DMS79 treated with DMSO at 0.1 percent for 48 hours (cell line): ENCODE data around the gene BUD13.
"Not testable (repeated sequence)": the region's sequence is repeated elsewhere in the genome, so short reads cannot be mapped to it uniquely, and the experiment has no call there.

Source experiments
- DNase-seq: peaks from one replicate; lab custom pipeline; 2025; lab: John Stamatoyannopoulos, UW

The BUD13 gene

GRCh38 chr11:116772443-116773202, at the start of gene BUD13:
TSS of gene BUD13 (minus strand) at chr11:116772987. CDS start at chr11:116772964, 23 bp downstream.
- DNase-seq, result peak; percentile 92

- DNase-seq, result no peak
Observed at GRCh38 chr11:116822575-116822974, 49.8 kb upstream of the BUD13 start.

GRCh38 chr11:116821050-116821918, 48.5 kb upstream of the BUD13 start:
- no peak for DNase-seq

- no peak for DNase-seq
Observed at GRCh38 chr11:116819049-116819448, 46.3 kb upstream of the BUD13 start.

- DNase-seq, result no peak
Observed at GRCh38 chr11:116814502-116814901, 41.7 kb upstream of the BUD13 start.

- no peak for DNase-seq
Observed at GRCh38 chr11:116813781-116814471, 41.1 kb upstream of the BUD13 start.

GRCh38 chr11:116813170-116813569, 40.4 kb upstream of the BUD13 start:
- no peak for DNase-seq

- DNase-seq, result no peak
Observed at GRCh38 chr11:116812109-116812508, 39.3 kb upstream of the BUD13 start.

- no peak for DNase-seq
Observed at GRCh38 chr11:116811194-116811593, 38.4 kb upstream of the BUD13 start.

GRCh38 chr11:116808262-116809175, 35.7 kb upstream of the BUD13 start:
- DNase-seq, result no peak

GRCh38 chr11:116807601-116808261, 34.9 kb upstream of the BUD13 start:
- DNase-seq, result no peak

GRCh38 chr11:116804001-116804400, 31.2 kb upstream of the BUD13 start:
- no peak for DNase-seq

GRCh38 chr11:116801662-116802061, 28.9 kb upstream of the BUD13 start:
- DNase-seq, result not testable (repeated sequence)

GRCh38 chr11:116800610-116801009, 27.8 kb upstream of the BUD13 start:
- no peak for DNase-seq

- no peak for DNase-seq
Observed at GRCh38 chr11:116798368-116798767, 25.6 kb upstream of the BUD13 start.

- DNase-seq, result no peak
Observed at GRCh38 chr11:116797816-116798215, 25.0 kb upstream of the BUD13 start.

GRCh38 chr11:116796548-116796947, 23.8 kb upstream of the BUD13 start:
- DNase-seq, result no peak

- DNase-seq, result no peak
Observed at GRCh38 chr11:116794851-116795250, 22.1 kb upstream of the BUD13 start.

GRCh38 chr11:116793772-116794097, 20.9 kb upstream of the BUD13 start:
- no peak for DNase-seq

- DNase-seq, result no peak
Observed at GRCh38 chr11:116792869-116793771, 20.3 kb upstream of the BUD13 start.
